Adipose tissue (tissue), 3 donors: ENCODE results near the gene NTF4. TPM values are rescaled to one million over a fixed set of nuclear protein-coding genes. Genes with fewer than 3 reads are reported as not detected.
A peak's percentile ranks its signal among the peaks of the same experiment; 100 is the strongest.
"Not testable (repeated sequence)": the region's sequence is repeated elsewhere in the genome, so short reads cannot be mapped to it uniquely, and the experiment has no call there.

Experiments
- H3K27ac ChIP-seq: one replicate; pipeline ENCODE4 v1.5.1; 2013; ENCODE audit warnings: low read depth, low read length
- WGBS, 3 donors: extraction: QIAGEN DNeasy Blood & Tissue Kit; methylation state at CpG; one replicate each; pipeline ENCODE4 v1.1.7; 2013; 5-methylcytosine and 5-hydroxymethylcytosine counted together
- polyA plus RNA-seq, 3 donors: library from polyadenylated mRNA; stranded (reverse); fragments of 200-250 nt; gene quantifications; one replicate each; pipeline ENCODE4 v1.2.3, GENCODE V29; 2013
- donor health status: healthy with polysubstance abuse.
- donor health status: Bipolar disorder and iron deficiency.
- donor health status: healthy.

The NTF4 gene
- polyA plus RNA-seq, 3 donors = 0.09 TPM; not detected in 2

- 72 to 76% (median 76%) methylated on average over 23 of the region's 23 CpGs for WGBS, 3 donors
These were observed 30.2 kb upstream of the NTF4 start for GRCh38 chr19:49094505-49095482.

DNA sequence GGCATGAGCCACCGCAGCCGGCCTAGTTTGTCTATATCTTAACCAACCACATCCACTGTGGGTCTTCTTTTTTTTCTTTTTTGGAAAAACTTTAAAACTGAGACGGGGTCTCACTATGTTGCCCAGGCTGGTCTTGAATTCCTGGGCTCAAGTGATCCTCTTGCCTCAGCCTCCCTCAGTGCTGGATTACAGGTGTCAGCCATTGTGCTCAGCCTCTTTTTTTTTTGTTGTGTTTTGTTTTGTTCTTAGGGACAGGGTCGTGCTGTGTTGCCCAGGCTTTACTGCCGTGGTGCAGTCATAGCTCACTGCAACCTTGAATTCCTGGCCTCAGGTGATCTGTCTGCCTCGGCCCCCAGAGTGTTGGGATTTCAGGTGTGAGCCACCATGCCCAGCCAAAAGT lies 28.1 kb upstream of the NTF4 start:
- 92 to 97% (median 93%) methylated on average over 6 of the region's 6 CpGs for WGBS, 3 donors
- H3K27ac ChIP-seq = no peak overlapping the region

More at GRCh38 chr19:49094505-49095482, 30.2 kb upstream of the NTF4 start:
- H3K27ac ChIP-seq = no peak overlapping the region

DNA sequence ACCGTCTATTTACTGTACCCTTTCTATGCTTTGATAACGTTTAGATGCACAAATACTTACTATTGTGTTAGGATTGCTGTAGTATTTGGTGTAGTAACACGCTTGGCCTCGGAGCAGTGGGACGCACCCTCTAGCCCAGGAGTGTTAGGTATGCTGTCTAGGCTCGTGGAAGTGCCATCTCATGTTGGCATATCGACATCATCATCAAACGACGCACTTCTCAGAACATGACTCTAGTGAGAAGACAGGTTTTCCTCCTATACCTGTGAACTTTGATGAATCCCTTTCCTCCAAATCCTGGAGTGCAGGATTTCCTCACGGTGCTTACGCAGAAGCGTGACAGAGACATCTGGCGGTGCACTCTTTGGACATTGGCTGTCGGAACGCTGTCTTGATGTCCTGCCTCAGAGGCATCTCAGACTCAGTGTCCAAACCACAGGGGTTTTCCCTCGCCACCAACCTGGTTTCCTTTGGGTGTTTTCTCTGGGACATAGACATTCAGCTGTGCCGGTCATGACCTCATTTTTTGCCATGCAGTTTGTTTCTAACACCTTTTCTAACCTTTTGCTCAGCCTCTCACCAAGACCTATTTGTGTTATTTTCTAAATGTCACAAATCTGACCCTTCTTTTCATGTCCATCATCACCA lies 26.9 kb upstream of the NTF4 start:
- WGBS, 3 donors = 90 to 94% (median 90%) methylated on average over 17 of the region's 17 CpGs
- H3K27ac ChIP-seq = no peak overlapping the region

DNA sequence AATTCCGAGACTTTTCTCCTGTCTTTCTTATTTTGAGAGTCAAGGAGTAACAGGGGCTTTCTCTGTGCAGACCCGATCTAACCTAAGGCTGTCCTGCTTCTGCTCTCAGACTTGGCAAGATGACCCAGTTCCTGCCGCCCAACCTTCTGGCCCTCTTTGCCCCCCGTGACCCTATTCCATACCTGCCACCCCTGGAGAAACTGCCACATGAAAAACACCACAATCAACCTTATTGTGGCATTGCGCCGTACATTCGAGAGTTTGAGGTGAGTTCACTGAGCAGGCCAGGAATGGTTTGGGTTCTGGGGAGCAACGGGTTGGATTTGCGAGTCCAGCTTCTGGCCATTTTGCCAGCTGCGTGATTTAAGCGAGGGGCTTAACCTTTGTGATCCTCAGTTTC lies 21.7 kb upstream of the NTF4 start:
- WGBS, 3 donors = 34 to 55% (median 41%) methylated on average over 11 of the region's 11 CpGs
- H3K27ac ChIP-seq = no peak overlapping the region

GRCh38 chr19:49085868-49086232 lies 21.2 kb upstream of the NTF4 start:
- 0 to 2% (median 1%) methylated on average over 14 of the region's 14 CpGs for WGBS, 3 donors
- no peak overlapping the region for H3K27ac ChIP-seq

GRCh38 chr19:49085020-49085867 lies 20.6 kb upstream of the NTF4 start, which contains the start of gene SNRNP70:
SNRNP70 (plus strand) TSS chr19:49085451; CDS start chr19:49086415, 964 bp downstream.
- peak within 1 kb of the TSS; percentile 40 for H3K27ac ChIP-seq
- WGBS, 3 donors = 0 to 1% (median 0%) methylated on average over 83 to 89 of the region's 89 CpGs

DNA sequence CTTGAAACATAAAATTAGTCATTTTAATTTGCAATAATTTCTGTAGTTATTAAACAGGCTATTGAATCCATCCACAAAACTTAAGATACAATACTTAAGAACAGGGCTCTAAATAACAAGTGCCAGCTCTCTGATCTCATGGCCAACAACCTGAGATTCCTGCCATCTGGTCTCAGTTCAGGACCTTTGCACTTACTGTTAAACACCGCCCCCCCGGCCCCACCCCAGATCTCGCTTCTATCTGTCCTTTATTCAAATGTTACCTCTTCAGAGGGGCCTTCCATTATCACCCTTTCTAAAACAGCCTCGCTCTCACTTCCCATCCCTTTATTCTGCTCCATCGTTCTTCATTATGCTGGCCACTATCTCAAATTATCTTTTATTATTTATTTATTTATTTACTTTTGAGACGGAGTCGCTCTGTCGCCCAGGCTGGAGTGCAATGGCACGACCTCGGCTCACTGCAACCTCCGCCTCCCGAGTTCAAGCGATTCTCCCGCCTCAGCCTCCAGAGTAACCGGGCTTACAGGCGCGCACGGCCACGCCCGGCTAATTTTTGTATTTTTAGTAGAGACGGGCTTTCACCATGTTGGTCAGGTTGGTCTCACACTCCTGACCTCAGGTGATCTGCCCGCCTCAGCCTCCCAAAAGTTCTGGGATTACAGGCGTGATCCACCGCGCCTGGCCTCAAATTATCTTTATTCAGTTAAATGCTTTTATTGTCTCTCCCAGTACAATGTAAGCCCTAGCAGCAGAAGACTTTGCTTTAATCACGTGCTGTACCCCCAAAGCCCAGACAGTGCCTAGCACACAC lies 19.8 kb upstream of the NTF4 start:
- peak overlapping the region; percentile 40 for H3K27ac ChIP-seq
- 45 to 73% (median 65%) methylated on average over 26 of the region's 26 CpGs for WGBS, 3 donors

- 85 to 92% (median 86%) methylated on average over 1 of the region's 1 CpG for WGBS, 3 donors
- no peak overlapping the region for H3K27ac ChIP-seq
These were observed 16.7 kb upstream of the NTF4 start for GRCh38 chr19:49081273-49081672.

- WGBS, 3 donors = 76 to 94% (median 85%) methylated on average over 4 of the region's 4 CpGs
- H3K27ac ChIP-seq = no peak overlapping the region
These were observed 15.8 kb upstream of the NTF4 start for GRCh38 chr19:49080392-49080791.

- WGBS, 3 donors = 14 to 18% (median 16%) methylated on average over 7 to 8 of the region's 9 CpGs
These were observed 10.3 kb upstream of the NTF4 start for GRCh38 chr19:49074869-49075268.

DNA sequence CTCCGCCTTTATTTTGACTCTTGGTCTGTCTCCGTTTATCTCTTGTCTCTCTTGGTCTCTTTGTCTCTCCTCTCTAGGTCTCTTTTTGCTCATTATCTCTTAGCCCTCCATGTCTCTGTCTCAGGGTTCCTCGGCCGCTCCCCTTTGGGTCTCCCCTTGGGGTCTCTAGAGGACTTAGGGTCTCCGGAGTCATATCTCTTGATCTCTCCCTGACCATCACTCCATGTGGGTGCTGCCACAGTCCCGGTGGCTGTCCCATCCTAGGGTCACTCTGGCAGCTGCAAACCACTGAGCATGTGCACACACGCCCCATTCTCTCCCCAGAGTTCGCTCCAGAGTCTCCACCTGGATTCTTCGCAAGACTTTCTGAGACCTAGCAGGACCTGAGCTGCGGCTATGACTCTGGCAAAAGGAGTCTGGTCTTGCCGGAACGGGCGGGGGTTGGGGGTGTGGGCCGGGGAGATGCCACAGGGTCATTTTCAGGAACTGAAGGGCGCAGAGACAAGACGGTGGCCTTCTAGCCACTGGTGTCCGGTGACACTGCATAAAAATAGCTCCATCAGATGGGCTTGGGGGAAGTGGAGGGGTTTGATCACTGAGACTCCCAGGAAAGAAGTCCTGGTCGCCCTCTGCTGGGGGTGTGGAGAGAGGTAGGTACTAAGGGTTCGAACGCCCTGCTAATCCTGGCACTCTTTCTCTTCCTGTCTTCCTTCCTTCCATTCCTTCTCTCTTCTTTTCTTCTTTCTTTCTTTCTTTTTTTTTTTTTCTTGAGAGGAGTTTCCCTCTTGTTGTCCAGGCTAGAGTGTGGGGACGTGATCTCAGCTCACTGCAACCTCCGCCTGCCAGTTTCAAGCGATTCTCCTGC lies 9.1 kb upstream of the NTF4 start:
- WGBS, 3 donors = 60 to 65% (median 61%) methylated on average over 23 of the region's 23 CpGs
- no peak overlapping the region for H3K27ac ChIP-seq

More at GRCh38 chr19:49074869-49075268, 10.3 kb upstream of the NTF4 start:
- not testable (repeated sequence) for H3K27ac ChIP-seq

DNA sequence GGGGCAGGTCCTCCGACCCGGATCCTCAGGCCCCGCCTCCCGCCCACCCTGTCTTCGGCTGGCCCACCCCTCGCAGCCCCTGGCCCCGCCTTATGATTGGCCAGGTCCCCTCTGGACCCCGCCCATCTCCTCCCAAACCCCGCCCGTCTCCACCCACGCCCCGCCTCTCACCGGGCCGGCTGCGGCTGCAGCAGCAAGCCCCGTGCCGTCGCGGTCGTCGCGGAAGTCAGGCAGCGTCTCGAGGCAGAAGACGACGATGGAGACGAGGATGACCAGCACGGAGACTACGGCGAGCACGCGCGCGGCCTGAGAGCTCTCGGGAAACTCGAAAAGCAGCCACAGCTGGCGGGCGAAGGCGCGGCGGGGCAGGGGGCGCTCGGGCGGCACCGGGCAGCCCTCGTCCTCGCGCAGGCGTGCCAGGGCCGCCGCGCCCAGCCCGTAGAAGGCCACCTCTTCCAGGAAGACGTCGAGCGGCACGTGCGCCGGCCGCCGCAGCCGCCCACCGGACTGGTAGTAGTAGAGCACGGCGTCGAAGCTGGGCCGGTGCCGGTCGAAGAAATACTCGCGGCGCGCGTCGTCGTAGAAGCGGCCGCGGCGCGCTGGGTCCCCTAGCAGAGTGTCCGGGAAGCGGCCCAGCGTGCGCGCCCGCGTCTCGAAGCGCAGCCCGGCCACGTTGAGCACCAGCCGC lies 7.4 kb upstream of the NTF4 start:
- no peak overlapping the region for H3K27ac ChIP-seq
- 3 to 8% (median 5%) methylated on average over 67 to 93 of the region's 93 CpGs for WGBS, 3 donors

- no peak overlapping the region for H3K27ac ChIP-seq
- 92 to 99% (median 95%) methylated on average over 21 of the region's 21 CpGs for WGBS, 3 donors
These were observed 5.8 kb upstream of the NTF4 start for GRCh38 chr19:49070416-49070815.

- H3K27ac ChIP-seq = no peak overlapping the region
- 91 to 95% (median 92%) methylated on average over 9 of the region's 9 CpGs for WGBS, 3 donors
These were observed 4.4 kb upstream of the NTF4 start for GRCh38 chr19:49069026-49069425.

- no peak overlapping the region for H3K27ac ChIP-seq
- WGBS, 3 donors = 30 to 62% (median 62%) methylated on average over 3 of the region's 3 CpGs
These were observed 2.9 kb upstream of the NTF4 start for GRCh38 chr19:49067554-49067953.

GRCh38 chr19:49065905-49066512 lies 1.4 kb upstream of the NTF4 start:
- WGBS, 3 donors = 52 to 61% (median 60%) methylated on average over 13 of the region's 13 CpGs

More at GRCh38 chr19:49065905-49066512, 1.4 kb upstream of the NTF4 start:
- H3K27ac ChIP-seq = no peak overlapping the region
